ENCODE data around the gene CMIP. TPM values are rescaled to one million over a fixed set of nuclear protein-coding genes. Genes with fewer than 3 reads are reported as not detected.

The CMIP gene
- total RNA-seq, 1 experiment from 2014 or later: 25.7 TPM

DNA sequence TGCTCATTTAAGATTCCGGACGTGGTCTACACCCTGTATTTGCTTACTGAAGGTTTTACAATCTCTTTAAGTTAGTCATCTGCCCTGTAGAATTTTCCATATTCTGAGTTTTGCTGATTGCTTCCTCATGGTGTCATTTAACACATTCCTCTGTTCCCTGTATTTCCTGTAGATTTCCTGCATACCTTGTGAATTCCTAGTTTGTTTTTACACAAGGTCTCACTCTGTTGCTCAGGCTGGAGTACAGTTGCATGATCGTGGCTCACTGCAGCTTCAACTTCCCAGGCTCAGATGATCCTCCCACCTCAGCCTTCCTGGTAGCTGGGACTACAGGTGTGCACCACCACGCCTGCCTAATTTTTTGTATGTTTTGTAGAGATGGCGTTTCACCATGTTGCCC is 66.8 kb downstream of the CMIP start:
- peak overlapping the region; percentile 94 for H3K27ac ChIP-seq (ENCODE audit: low read length)
- TF ChIP-seq, protein P1, sequence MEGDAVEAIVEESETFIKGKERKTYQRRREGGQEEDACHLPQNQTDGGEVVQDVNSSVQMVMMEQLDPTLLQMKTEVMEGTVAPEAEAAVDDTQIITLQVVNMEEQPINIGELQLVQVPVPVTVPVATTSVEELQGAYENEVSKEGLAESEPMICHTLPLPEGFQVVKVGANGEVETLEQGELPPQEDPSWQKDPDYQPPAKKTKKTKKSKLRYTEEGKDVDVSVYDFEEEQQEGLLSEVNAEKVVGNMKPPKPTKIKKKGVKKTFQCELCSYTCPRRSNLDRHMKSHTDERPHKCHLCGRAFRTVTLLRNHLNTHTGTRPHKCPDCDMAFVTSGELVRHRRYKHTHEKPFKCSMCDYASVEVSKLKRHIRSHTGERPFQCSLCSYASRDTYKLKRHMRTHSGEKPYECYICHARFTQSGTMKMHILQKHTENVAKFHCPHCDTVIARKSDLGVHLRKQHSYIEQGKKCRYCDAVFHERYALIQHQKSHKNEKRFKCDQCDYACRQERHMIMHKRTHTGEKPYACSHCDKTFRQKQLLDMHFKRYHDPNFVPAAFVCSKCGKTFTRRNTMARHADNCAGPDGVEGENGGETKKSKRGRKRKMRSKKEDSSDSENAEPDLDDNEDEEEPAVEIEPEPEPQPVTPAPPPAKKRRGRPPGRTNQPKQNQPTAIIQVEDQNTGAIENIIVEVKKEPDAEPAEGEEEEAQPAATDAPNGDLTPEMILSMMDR (conservative IDR thresholded peaks at IDR 0.05; ENCODE audit: low read depth, low read length): no peak
- TF ChIP-seq EZH2 (IDR thresholded peaks at IDR 0.05; ENCODE audit: low read length, unreplicated experiment) (no peak), EZH2phosphoT487 (IDR thresholded peaks at IDR 0.05; ENCODE audit: borderline replicate concordance, low read length) (no peak)
- ChIA-PET POLR2A (ENCODE audit: unreplicated experiment) (no interaction called here), CTCF (no interaction called here)
- no peaks in the 10 kb centered on the region for H4K20me1 ChIP-seq (ENCODE audit: low read length)
- DNase-seq (peak; percentile 94), ATAC-seq (peak; percentile 88)
- H2AFZ ChIP-seq (ENCODE audit: low read length): no peak overlapping the region
- intact Hi-C loops (cut with micrococcal nuclease): loop anchor here (2.0 to 5.0 kb wide), 3 partner anchors 65 to 109 kb away; no protein-coding TSS in a partner anchor
- H3K79me2 ChIP-seq (ENCODE audit: low read length): peaks cover 88% of the 10 kb centered on the region
- H3K27me3 ChIP-seq (ENCODE audit: low read length): no peaks in the 10 kb centered on the region
- no TSS peak for BruUV-seq (replicated peaks)
- H3K36me3 ChIP-seq (ENCODE audit: low read depth, low read length): peaks cover 8% of the 10 kb centered on the region
- no peak overlapping the region for H3K4me2 ChIP-seq (ENCODE audit: low read length)
- peak overlapping the region; percentile 70 for H3K9ac ChIP-seq (ENCODE audit: low read length)
- H3F3A ChIP-seq (ENCODE audit: low read length, unreplicated experiment): peaks cover 12% of the 10 kb centered on the region
- peaks cover 42% of the 10 kb centered on the region for H3K4me1 ChIP-seq (ENCODE audit: insufficient read depth, low read length)
- no peaks in the 10 kb centered on the region for H3K9me3 ChIP-seq (ENCODE audit: low read length)
- no peak overlapping the region for H3K4me3 ChIP-seq (ENCODE audit: low read length)
- no peaks in the 10 kb centered on the region for H3K9me2 ChIP-seq (replicated peaks; ENCODE audit: low read length)

DNA sequence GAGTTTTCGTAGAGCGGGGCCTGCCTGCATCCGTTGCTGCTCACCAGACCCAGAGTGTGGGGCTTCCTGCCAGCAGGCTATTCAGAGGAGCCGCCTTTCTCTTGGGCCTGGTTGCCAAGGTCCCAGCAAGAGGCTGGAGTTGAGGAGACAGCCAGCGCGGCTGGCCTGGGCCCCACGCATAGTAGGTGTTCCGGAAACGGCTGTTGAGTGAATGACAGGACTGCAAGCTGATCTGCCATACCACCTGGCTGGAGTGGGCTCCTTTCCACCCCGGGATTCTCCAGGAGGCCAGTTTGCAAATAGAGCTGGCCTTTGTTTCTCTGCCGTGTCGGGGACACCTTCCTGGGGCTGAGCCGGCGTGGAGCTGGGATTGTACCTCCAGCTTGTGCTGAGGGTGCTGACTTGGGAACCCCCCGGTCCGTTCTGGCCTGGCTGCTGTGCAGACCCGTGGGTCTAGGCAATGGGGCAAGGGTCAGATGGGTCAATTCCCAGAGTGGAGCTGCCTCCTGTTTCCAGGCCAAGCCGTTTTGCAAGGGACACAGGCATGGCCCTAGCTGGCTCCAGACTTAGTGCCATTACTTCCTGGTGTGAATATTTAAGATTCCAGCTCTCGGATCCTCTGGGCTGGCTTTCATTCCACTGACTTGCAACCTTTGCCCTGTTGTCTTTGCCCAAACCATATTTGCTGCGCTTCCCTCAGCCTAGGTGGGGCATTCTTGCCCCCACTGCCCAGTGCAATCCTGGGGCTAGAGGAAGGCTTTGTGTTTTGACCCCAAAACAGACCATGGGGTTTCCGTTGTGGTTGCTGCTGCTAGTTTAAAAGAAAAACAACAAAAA is 68.8 kb downstream of the CMIP start:
- no peaks in the 10 kb centered on the region for H3K27me3 ChIP-seq (ENCODE audit: low read length)
- no peak overlapping the region for H3K9ac ChIP-seq (ENCODE audit: low read length)
- H3K27ac ChIP-seq (ENCODE audit: low read length): peak overlapping the region; percentile 19; the same call in 1 of the 2 replicates
- intact Hi-C loops (cut with micrococcal nuclease): loop anchor here (5.0 kb wide), 2 partner anchors 69 to 111 kb away; no protein-coding TSS in a partner anchor
- peaks cover 54% of the 10 kb centered on the region for H3K4me1 ChIP-seq (ENCODE audit: insufficient read depth, low read length)
- peaks cover 18% of the 10 kb centered on the region for H3F3A ChIP-seq (ENCODE audit: low read length, unreplicated experiment)
- no peak for DNase-seq
- H3K9me2 ChIP-seq (replicated peaks; ENCODE audit: low read length): no peaks in the 10 kb centered on the region
- no peak overlapping the region for H2AFZ ChIP-seq (ENCODE audit: low read length)
- ChIA-PET CTCF (no interaction called here), POLR2A (ENCODE audit: unreplicated experiment) (no interaction called here)
- no peak for ATAC-seq
- H3K36me3 ChIP-seq (ENCODE audit: low read depth, low read length): peaks cover 19% of the 10 kb centered on the region
- no peaks in the 10 kb centered on the region for H4K20me1 ChIP-seq (ENCODE audit: low read length)
- no peaks in the 10 kb centered on the region for H3K9me3 ChIP-seq (ENCODE audit: low read length)
- no peak overlapping the region for H3K4me3 ChIP-seq (ENCODE audit: low read length)
- BruUV-seq (replicated peaks): no TSS peak
- H3K4me2 ChIP-seq (ENCODE audit: low read length): no peak overlapping the region
- TF ChIP-seq EZH2 (IDR thresholded peaks at IDR 0.05; ENCODE audit: low read length, unreplicated experiment) (no peak), EZH2phosphoT487 (IDR thresholded peaks at IDR 0.05; ENCODE audit: borderline replicate concordance, low read length) (no peak)
- TF ChIP-seq, protein P1 (conservative IDR thresholded peaks at IDR 0.05; ENCODE audit: low read depth, low read length): no peak
- peaks cover 88% of the 10 kb centered on the region for H3K79me2 ChIP-seq (ENCODE audit: low read length)

DNA sequence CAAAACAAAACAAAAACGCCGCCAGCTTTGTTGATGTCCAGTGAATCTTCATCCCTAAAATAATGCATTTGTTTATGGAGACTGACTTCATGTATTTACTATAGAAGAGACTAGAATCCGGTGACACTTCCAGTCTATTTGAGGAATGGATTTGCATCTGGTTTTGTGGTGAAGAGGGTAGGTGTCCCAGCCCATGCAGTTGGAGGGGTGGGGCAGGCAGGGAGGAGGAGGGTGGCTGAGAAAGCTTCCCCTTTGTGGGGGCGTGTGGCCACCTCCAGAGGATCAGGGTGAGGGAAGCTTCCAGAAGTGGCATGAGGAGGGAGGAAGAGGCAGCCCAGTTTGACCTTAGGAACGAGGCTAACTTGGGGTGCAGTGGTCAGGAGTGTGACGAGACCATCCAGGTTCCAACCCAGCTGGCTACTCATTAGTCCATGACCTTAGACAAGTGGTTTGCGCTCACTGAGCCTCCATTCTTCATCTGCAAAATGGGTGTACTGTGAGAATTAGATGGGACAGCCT is 69.5 kb downstream of the CMIP start:
- Histone ChIP-seq H3K79me2 (ENCODE audit: low read length) (peaks cover 88% of the 10 kb centered on the region), H3K9ac (ENCODE audit: low read length) (no peak overlapping the region), H3K27me3 (ENCODE audit: low read length) (no peaks in the 10 kb centered on the region), H2AFZ (ENCODE audit: low read length) (no peak overlapping the region), H3K9me2 (replicated peaks; ENCODE audit: low read length) (no peaks in the 10 kb centered on the region), H3K36me3 (ENCODE audit: low read depth, low read length) (peaks cover 19% of the 10 kb centered on the region), H3K27ac (ENCODE audit: low read length) (peak overlapping the region; percentile 19; the same call in 1 of the 2 replicates), H3K4me2 (ENCODE audit: low read length) (no peak overlapping the region), H3K4me3 (ENCODE audit: low read length) (no peak overlapping the region), H3F3A (ENCODE audit: low read length, unreplicated experiment) (peaks cover 18% of the 10 kb centered on the region), H4K20me1 (ENCODE audit: low read length) (no peaks in the 10 kb centered on the region), H3K9me3 (ENCODE audit: low read length) (no peaks in the 10 kb centered on the region), H3K4me1 (ENCODE audit: insufficient read depth, low read length) (peaks cover 57% of the 10 kb centered on the region)
- no peak for ATAC-seq
- CTCF ChIA-PET: no interaction called here
- intact Hi-C loops (cut with micrococcal nuclease): loop anchor here (5.0 kb wide), 2 partner anchors 68 to 112 kb away; no protein-coding TSS in a partner anchor
- no peak for TF ChIP-seq EZH2 (IDR thresholded peaks at IDR 0.05; ENCODE audit: low read length, unreplicated experiment)
- TF ChIP-seq, protein P1 (conservative IDR thresholded peaks at IDR 0.05; ENCODE audit: low read depth, low read length): no peak
- TF ChIP-seq EZH2phosphoT487 (IDR thresholded peaks at IDR 0.05; ENCODE audit: borderline replicate concordance, low read length): no peak
- no TSS peak for BruUV-seq (replicated peaks)
- no peak for DNase-seq
- POLR2A ChIA-PET (ENCODE audit: unreplicated experiment): no interaction called here
